ENCODE measurements around the gene ZNF155.
"Not testable (repeated sequence)": the region's sequence is repeated elsewhere in the genome, so short reads cannot be mapped to it uniquely, and the experiment has no call there.

Gene ZNF155

GRCh38 chr19:43983912-43984686, at the start of gene ZNF155:
TSS of gene ZNF155 (plus strand) at chr19:43984188. CDS start at chr19:43988544, 4,356 bp downstream.
- DNase-seq: no peak

GRCh38 chr19:43934985-43935708, 48.8 kb upstream of the ZNF155 start, which contains the start of gene ZNF45:
TSS of gene ZNF45 (minus strand) at chr19:43935282. CDS start at chr19:43922185, 13,097 bp downstream.
- DNase-seq: peak; percentile 86

- no peak for DNase-seq
Observed at GRCh38 chr19:43936188-43936587, 47.8 kb upstream of the ZNF155 start.

GRCh38 chr19:43939557-43940260, 44.3 kb upstream of the ZNF155 start:
- DNase-seq: no peak

- DNase-seq: no peak
Observed at GRCh38 chr19:43940719-43941118, 43.3 kb upstream of the ZNF155 start.

- no peak for DNase-seq
Observed at GRCh38 chr19:43941209-43941608, 42.8 kb upstream of the ZNF155 start.

- DNase-seq: not testable (repeated sequence)
Observed at GRCh38 chr19:43947412-43947811, 36.6 kb upstream of the ZNF155 start.

GRCh38 chr19:43949803-43950202, 34.2 kb upstream of the ZNF155 start:
- DNase-seq: not testable (repeated sequence)

- peak; percentile 86 for DNase-seq
Observed at GRCh38 chr19:43950834-43951645, 32.9 kb upstream of the ZNF155 start, which contains the start of gene ZNF221. TSS of gene ZNF221 (plus strand) at chr19:43951228. CDS start at chr19:43962727, 11,499 bp downstream.

GRCh38 chr19:43956827-43957226, 27.2 kb upstream of the ZNF155 start:
- DNase-seq: no peak

GRCh38 chr19:43957891-43958290, 26.1 kb upstream of the ZNF155 start:
- no peak for DNase-seq

GRCh38 chr19:43960411-43960810, 23.6 kb upstream of the ZNF155 start:
- no peak for DNase-seq

- no peak for DNase-seq
Observed at GRCh38 chr19:43966079-43966694, 17.8 kb upstream of the ZNF155 start.

- no peak for DNase-seq
Observed at GRCh38 chr19:43976732-43977131, 7.3 kb upstream of the ZNF155 start.

- DNase-seq: no peak
Observed at GRCh38 chr19:43983544-43983911, 460 bp upstream of the ZNF155 start.

GRCh38 chr19:43984687-43985000, 656 bp downstream of the ZNF155 start:
- no peak for DNase-seq

GRCh38 chr19:43997631-43998290, 13.8 kb downstream of the ZNF155 start:
- DNase-seq: no peak

GRCh38 chr19:44002212-44002565, 18.2 kb downstream of the ZNF155 start:
- no peak for DNase-seq

GRCh38 chr19:44002566-44003460, 18.8 kb downstream of the ZNF155 start, which contains the start of gene ZNF230:
TSS of gene ZNF230 (plus strand) at chr19:44002957. CDS start at chr19:44007079, 4,122 bp downstream.
- DNase-seq: peak; percentile 91

- no peak for DNase-seq
Observed at GRCh38 chr19:44003461-44004009, 19.5 kb downstream of the ZNF155 start.
